ENCODE data around the gene EGLN3. TPM values are rescaled to one million over a fixed set of nuclear protein-coding genes. Genes with fewer than 3 reads are reported as not detected.

Gene EGLN3
- total and polyA plus RNA-seq, 2 of the 13 experiments (the other 11 are each of a cell fraction or from before 2014, with no cell fraction given), result 0.18 to 27.3 TPM

- TF ChIP-seq ZNF780A (CRISPR knock-in tag; IDR thresholded peaks at IDR 0.05) (0 out of 2 replicates have a peak, but pooled peaks have one; percentile 31), NR0B2 (CRISPR knock-in tag; IDR thresholded peaks at IDR 0.05) (no peak), ZBTB49 (CRISPR knock-in tag; IDR thresholded peaks at IDR 0.05; ENCODE audit: borderline replicate concordance) (no peak), ADNP (CRISPR knock-in tag; IDR thresholded peaks at IDR 0.05) (no peak), MAX (IDR thresholded peaks at IDR 0.05) (no peak; the same call in 1 of the 2 replicates), SIN3A (IDR thresholded peaks at IDR 0.05; ENCODE audit: borderline replicate concordance, low read depth, low read length) (0 out of 2 replicates have a peak, but pooled peaks have one; percentile 35), ARID2 (CRISPR knock-in tag; IDR thresholded peaks at IDR 0.05; ENCODE audit: borderline replicate concordance) (no peak), HIVEP1 (CRISPR knock-in tag; IDR thresholded peaks at IDR 0.05) (no peak), BCLAF1 (IDR thresholded peaks at IDR 0.05) (no peak), DBP (CRISPR knock-in tag; IDR thresholded peaks at IDR 0.05; ENCODE audit: not compliant biosample characterization) (no peak), SRF (IDR thresholded peaks at IDR 0.05; ENCODE audit: low read depth, low read length) (no peak), STAT5B (CRISPR knock-in tag; IDR thresholded peaks at IDR 0.05) (peak; percentile 80; the same call in 1 of the 2 replicates), ZBTB33 (CRISPR knock-in tag; IDR thresholded peaks at IDR 0.05) (peak; percentile 23; the same call in 1 of the 2 replicates), PHF8 (CRISPR knock-in tag; IDR thresholded peaks at IDR 0.05) (no peak), RBAK (CRISPR knock-in tag; IDR thresholded peaks at IDR 0.05) (peak; percentile 56; the same call in 1 of the 2 replicates), PAWR (CRISPR knock-in tag; IDR thresholded peaks at IDR 0.05; ENCODE audit: borderline replicate concordance) (no peak), TRIM24 (CRISPR knock-in tag; IDR thresholded peaks at IDR 0.05) (peak; percentile 97), ZNF513 (CRISPR knock-in tag; conservative IDR thresholded peaks at IDR 0.05) (0 out of 2 replicates have a peak, but pooled peaks have one; percentile 59)
These were observed 41.3 kb downstream of the EGLN3 start (continued) for GRCh38 chr14:33909380-33910084.
